ENCODE results near the gene ASXL1.
"Not testable (repeated sequence)": the region's sequence is repeated elsewhere in the genome, so short reads cannot be mapped to it uniquely, and the experiment has no call there.

The ASXL1 gene

DNA sequence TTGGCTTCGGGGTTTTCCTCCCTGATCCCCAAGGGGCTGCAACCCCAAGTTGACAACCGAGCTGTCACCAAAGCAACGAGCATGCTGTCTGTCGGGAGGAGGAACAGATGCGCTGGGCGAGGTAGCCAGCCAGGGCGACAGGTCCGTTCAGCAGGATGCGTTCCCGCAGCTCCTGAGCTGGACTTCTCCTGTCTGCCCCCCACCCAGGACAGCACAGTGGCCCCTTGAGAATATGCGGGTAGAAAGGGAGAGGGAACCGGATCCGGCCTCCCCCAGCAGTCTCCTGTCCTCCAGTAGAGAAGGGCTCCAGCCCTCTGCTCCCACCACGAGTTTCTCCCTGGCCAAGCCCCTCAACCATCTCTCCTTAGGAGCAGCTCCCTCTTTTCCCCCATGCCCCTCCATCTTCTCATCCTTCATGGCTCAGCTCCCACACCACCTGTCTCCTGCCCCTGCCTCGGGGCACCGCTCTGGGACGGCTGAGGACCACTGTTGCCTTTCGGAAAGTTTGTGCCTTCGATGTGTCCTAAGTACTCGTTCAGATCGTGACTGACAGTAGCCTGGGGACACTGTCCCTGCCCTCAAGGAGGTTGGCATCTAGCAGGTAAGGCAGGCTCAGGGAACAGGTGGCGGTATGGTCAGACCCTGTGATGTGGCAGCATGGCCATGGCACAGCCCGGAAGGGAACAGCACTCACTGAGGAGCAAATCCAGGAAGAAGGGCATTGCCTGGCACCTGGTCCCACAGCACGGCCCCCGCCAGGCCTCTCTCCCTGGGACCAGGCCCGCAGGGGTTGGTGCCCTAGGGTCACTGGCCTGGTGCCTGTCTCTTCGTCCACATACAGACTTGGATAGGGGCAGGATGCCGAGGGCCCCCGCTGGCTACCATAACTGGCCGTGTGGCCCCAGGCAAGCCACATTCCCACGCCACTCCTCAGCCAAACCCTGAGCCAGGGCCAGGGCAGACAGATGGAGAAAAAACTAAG, 96.3 kb downstream of the ASXL1 start:
- no peak for DNase-seq (ENCODE audit: low spot score)

DNA sequence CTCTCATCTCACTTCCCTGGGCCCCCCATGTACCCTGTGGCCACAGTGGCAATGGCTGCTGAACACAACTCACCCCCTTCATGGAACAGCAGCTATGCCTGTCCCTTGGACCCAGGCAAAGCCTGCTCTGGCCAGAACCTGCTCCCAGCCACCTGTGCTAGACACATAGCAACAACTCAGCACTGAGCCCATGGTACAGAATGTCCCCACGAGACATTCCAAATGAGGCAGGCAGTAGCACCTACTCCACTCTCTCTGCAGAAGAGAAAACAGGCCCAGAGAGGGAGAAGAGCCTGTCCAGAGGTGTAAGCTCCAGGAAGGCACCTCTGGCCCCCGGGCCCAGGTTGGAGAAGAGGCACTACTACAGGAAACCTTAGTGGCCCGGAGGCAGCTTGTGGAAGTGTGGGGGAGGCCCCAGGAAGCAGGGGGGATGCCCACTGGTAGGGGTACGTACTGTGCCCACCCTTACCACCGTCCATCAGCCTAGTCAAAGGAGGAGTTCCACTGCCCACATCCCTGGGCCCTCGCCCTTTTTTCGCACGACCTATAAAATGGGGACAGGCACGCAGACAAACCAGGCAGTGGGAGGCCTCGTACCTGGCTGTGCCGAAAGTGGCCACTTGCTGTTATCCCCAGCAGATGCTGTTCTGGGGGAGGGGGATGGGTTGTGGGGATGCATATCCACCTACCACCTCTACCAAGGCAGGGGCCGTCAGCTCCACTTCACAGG, 97.2 kb downstream of the ASXL1 start:
- DNase-seq (ENCODE audit: low spot score), result no peak

DNA sequence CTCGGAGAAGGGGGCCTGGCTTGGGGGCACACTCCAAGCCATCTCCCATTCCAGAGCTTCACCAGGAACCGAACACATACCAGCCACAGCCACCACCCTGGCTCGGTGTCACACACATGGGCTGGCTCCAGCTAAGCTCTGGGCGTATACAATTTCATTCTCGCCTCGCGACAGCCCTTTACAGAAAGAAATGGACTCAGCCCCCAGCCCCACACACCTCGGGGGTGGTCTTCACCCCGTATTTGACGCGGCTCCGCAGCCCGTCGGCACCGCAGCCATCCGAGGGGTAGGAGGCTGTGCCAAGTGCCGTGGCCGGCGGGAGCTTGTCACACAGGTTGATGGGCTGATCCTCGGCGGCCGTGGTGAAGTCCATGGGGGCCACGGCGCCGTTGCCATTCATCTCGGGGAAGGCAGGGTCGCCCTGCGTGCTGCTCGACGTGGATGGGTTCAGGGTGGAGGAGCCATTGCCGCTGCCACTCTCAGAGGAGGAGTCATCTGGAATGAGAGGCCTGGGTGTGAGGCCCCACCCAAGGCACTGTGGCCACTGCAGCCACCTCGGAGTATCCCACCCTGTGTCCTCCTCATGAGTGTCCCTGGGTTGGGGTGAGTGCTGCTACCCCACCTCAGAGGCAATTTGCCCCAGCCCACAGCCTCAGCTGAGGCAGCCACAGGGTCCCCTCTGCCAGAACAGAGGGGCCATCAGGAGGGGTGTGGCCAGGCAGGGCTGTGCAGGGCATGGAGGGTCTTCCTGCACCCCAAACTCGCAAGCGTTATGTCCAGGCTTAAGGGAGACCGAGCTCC, 98.0 kb downstream of the ASXL1 start:
- no peak for DNase-seq (ENCODE audit: low spot score)

DNA sequence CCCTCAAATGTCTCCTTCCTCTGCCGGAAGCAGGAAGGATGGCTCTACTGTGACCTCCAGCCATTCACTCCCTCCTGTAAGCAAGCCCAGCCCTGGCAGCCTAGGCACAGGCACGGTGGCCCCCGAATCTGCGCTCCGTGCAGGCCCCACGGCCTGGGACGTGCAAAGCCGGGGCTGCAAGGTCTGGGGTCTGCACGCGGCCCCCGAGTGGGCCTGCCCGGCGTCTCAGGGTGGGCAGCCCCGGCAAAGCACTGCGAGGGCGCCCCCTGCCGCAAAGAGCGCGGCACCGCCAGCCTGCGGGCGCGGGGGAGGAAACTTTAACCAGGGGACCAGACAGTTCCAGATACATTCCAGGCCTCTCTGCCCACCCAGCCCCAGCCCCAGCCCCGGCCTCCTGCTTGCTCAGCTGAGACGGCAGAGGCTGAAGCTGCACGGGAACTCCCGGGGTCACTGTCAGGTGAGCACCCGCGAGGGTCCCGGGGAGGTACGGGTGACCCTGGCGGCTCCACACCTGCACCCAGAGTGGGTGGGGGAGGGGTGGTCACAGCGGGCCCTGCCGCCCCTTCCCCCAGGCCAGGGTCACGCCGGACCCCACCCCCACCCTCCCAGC, 98.8 kb downstream of the ASXL1 start:
- DNase-seq (ENCODE audit: low spot score), result peak; percentile 96

DNA sequence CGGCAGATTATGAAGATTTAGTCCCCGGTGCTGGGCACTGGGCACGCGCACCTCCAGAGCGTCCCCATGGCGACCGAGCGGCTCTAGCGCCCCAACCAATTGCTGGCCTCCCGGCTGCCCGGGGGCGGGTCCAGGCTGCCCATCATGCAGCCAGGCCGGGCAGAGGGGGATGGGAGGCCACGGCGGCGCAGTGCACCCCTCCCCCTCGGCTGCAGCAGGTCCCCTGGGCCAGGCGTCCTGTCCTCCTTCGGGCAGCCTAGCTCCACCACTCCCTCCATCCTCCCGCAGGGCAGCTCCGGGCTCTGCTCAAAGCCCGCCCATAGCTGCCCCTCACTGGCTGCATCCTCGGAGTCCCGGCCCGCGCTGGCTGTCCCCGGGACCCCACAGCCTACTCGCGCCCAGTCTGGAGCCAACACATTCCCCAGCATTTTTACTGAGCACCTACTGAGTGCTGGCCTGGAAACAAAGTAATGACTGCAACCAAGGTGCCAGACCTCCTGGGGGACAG, 99.4 kb downstream of the ASXL1 start:
- peak; percentile 93 for DNase-seq (ENCODE audit: low spot score)

DNA sequence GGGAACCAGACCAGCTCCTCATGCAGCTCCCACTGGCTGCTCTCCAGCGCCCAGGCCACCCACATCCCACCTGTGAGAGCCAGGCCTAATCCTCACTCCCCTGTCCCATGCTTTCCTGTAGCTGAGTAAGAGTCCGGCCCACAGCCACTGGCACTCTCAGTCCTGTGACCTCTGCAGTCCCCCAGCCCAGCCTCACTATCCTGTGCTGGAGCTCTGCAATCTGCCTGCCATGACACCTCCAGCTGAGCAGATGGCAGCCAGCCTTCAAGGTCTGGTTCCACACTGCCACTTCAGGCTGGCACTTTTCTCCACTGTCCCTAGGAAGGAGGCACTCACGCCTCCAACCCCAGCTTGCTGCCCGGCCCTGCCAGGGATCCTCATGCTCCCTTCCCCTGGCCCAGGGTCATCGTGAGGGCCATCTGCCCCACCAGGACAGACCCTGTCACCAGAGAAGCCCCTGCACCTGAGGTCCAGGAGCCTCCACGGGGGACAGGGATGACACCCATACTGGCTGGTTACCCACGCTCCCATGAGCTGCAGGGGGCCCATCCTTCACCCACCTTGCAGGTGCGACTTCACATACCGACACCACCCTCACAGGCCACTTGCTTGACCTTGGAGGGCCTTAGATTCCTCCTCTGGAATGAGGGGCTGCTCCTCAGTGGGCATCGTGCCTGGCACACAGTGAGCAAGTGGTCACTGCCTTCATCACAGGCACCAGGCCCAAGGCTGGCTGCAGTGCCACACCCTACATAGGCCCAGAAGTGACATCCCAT, 100.1 kb downstream of the ASXL1 start:
- no peak for DNase-seq (ENCODE audit: low spot score)

DNA sequence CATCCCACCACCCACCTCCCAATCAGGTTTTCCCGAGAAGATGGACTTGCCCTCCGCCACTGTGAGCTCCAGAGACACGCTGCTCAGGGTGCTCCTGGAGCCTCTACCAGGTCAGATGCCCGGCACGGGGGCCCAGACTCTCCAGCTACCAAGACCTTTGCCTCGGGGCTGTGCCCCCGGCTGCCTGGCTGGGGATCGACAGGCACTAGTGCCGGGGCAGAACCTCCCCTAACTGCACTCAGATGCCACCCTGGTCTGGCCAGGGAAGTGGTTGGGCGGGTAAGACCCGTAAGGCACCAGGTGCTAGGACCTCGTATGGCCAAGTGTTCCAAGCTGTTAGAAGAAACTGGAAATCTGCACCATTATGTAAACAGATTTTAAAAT, 100.7 kb downstream of the ASXL1 start:
- no peak for DNase-seq (ENCODE audit: low spot score)

DNA sequence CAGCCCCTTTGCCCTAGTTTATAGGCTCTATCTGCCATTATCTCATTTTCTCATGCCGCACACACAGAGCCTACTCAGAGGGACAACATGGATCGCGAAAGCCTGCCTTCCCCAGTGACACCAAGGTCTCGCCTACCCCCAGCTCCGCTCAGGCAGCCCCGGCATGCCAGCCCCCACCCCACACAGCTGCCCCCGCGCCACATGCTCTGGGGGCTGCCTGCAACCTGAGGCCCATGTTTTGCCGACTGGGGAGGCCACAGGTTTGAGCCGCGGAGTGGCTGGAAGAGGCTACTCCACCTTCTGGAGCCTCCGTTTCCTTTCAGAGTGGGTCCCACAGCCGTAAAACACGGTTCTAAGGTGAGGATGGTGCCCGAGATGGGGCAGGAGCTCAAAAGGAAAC, 102.1 kb downstream of the ASXL1 start:
- no peak for DNase-seq (ENCODE audit: low spot score)

DNA sequence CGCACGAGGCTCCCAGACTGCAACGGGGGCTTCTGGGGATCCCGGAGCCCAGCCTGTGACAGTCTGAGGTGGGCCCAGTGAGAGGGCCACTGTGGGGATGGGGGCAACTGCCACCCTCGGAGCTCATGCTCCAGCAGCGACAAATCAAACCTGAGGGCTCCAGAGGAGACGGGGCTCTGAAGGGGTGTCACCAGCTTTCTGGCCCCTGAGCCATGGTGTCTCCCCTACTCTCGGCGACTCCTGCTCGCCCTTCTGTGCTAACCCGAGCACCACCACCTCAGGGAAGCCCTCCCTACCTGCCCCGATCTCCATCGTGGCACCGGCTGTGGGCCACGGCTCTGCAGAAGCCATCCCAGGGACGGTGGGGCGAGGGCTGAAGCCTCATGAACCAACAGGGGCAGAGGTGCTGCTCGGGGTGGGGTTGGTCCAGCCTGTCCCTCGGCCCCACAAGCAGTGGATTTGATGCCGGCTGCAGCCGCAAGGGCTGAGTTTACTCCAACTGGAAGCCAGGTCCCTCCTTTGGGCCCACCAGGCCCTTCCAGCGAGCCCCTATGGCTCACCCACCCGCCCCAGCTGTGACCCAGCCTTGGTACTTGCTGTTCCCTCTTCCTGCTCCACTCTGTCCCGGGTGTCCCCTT, 102.7 kb downstream of the ASXL1 start:
- DNase-seq (ENCODE audit: low spot score), result no peak

DNA sequence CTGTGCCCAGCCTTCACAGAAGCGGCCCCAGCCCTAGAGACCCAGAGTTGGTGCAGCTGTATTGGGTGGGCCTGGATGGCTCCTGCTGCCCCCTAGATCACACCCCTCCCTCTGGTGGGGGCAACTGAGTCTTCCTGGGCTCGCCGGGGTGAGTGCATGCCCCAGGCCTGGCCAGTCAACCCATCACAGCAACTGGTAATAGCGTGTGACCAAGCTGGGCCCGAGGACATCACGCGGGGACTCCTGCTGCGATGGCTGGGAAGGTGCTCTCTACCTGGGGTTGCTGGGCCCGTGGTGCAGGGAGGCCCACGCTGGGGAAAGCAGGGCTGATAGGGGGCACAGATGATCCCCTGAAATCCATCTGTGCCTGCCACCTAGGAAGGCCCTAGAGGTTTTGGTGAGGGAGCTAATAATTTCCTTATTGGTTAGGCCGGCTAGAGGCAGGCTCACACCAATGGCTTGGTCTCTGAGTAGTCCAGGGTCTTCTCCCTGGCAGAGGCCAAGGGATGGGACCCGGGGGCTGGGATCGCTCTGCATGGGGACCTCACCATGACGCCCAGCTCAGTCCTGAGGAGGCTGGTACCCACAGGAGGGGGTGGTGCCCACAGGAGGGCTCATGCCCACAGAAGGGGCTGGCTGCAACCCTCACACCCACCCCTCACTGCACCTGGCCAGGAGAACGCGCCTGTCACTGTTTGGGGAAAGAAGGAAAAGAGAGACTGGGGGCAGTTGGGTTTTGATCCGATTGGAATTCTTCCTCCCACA, 103.9 kb downstream of the ASXL1 start:
- no peak for DNase-seq (ENCODE audit: low spot score)

DNA sequence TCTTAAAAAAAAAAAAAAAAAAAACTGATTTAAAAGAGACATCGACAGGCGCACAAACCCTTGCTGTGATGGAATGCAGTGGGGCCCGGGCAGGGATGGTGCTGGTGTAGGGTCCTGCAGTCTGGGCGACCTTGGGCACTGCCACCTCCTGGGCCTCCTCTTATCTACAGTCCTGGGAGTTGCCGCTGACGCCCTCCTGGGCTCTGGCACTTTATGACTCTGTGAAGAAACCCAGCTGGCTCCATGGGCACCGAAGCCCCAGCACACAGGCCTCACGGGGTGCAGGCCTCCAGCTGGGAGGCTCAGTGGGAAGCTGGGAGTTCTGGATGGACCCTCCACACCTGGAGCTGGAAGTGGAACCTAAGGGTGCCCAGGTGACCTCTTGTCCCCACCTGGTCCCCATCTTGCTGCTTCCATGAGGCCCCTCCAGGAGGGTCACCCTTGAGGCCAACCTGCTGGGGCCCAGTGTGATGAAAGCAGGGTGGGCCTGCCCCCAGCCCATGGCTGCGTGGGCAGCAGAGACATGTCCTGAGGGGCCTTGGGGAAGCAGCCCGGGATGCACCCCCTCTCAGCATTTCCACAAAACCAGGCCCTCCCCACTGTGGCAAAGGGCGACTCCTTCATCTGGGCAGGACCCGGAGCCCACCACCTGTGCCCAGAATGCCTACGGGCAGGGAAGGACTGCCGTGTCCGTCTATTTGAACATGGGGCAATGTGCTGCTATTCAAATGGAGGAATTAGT, 104.9 kb downstream of the ASXL1 start:
- no peak for DNase-seq (ENCODE audit: low spot score)

DNA sequence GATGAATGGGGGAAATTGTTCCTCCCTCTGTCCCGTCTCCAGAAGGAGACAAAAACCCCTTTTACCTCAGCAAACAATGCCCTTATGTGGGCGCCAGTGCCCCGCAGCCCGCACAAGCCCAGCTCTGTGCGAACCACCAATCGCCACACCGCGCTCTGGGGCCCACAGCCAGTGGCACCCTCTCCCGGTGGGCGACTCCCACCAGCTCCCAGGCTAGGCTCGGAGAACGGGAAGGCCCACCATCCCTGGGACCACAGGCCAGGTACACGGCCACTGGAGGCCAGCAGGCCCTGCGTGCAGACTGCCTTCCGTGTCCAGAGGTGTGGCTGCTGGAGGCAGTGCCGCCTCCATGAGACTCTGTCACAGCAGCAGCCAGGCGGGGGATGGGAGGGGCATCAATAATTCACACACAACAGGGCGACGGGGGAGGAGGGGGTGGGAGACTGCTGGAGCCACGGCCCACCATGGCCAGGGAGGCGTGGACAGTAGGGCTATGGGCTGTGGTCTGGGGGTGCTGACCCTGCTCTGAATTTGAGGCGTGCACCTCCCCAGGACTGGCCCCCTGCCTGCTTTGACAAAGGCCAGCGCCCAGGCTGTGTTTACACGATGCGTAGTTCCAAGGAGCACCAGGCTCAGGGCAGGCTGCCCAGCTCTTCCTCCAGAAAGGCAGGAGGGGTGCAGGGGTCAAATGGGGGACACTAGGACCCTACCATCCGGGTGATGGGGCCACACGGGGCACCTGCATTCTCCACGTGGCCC, 105.7 kb downstream of the ASXL1 start:
- no peak for DNase-seq (ENCODE audit: low spot score)

DNA sequence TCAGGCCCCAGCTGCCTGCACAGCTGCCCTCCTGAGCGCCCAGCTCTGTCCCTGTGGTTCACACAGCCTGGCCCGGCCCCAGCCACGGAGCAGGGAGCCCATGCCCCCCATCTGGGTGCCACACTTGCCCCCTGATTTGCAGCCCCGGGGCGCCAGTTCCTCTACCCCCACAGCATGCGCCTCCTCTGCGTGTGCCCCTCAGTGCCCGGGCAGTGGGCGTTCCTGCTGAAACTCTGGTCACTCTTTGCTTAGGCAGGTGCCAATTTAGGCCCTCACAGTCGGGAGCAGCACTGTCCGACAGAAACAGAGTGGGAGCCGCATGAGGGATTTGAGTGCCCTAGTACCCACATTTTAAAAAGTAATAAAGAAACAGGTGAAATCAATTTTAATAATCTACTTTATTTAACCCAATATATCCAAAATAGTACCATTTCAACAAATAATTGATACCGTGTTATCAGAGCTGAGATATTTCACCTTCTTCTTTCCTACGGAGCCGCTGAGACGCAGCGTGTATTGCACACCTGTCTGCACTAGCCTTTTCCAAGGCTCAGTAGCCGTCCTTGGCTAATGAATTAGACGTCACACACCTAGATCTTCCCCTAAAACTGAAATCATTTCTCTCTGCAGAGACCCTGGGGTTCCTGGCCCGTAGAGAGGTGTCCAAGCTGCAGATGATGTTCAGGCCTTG, 106.4 kb downstream of the ASXL1 start:
- no peak for DNase-seq (ENCODE audit: low spot score)

DNA sequence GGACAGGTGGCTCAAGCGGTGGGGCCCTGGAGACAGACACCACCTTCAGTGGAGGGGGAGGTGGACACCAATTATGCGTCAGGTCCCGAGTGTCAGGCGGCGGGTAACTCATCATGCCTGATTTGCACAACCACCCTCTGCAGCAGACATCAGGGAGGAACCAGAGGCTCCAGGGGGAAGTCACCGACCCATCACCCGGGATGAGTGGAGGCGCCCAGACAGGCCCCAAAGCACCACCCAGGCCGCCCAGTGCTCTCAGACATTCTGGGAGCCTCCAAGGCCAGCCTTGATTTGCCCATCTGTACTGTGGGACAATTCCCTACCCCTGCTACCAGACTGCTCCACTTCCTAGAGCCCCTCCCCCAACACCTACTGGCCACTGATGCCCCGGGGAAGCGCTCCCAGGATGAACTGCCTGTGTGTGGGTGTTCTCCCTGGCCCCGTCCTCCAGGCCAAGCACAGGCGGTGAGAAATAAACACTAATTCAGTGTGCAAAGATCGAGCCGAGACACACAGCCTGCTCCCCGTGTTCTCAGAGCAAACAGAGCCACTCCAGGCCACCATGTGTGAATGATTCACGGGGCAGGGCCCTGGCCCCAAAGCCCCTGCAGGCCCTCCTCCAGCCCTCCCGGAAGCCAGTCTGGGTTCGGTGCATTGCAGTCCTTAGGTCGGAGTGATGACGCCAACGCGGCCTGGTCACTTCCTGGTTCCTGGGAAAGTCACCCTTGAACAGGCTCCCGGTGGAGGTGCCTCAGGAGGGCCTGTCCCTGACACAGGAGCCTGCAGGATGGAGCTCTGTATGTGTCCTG, 107.2 kb downstream of the ASXL1 start:
- DNase-seq (ENCODE audit: low spot score), result no peak

DNA sequence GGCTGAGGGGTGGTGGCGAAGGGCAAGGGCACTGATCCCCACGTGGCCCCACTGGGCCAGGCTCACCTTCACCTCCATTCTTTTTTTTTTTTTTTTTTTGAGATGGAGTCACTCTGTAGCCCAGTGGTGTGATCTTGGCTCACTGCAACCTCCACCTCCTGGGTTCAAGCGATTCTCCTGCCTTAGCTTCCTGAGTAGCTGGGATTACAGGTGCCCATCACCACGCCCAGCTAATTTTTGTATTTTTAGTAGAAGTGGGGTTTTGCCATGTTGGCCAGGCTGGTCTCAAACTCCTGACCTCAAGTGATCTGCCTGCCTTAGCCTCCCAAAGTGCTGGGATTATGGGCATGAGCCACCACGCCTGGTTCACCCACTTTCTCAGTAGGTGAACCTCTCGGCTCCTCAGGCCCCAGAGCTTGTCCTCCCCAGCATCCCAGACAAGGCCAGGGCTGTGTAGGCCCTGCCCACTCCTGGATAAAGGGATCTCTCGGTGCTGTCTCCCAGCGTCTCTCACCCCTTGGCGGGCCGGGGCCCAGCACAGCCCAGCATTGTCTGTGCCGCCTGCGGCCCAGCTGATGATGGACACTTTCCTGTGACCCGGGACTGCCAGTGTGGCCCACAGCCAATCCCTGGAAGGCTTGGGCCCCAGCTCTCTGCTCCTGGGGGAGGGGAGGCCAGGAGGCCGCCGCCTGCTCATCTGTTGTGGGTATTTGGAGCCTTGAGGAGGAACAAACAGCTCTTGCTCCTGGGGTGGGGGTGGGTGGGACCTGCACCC, 108.0 kb downstream of the ASXL1 start:
- DNase-seq (ENCODE audit: low spot score), result not testable (repeated sequence)
